HCT116 (cell line): ENCODE results near the gene FMN2. TPM values are rescaled to one million over a fixed set of nuclear protein-coding genes. Genes with fewer than 3 reads are reported as not detected.

ENCODE experiments used
- ATAC-seq: fragments of 200-7000 bp; cut with Tn5 transposase; 2 replicates; pipeline ENCODE4 v1.9.1; 2020; ENCODE audit warnings: mild to moderate bottlenecking, moderate library complexity
- BruUV-seq: library from RNA; stranded (reverse); fragments of 400-500 nt; replicated peaks from 2 replicates; lab custom pipeline; 2021; lab: Mats Ljungman, UMichigan
- CTCF ChIA-PET: fragments of 300-600 bp; sonication (Branson Sonifier 250); formaldehyde crosslinking; loops from one replicate; lab custom pipeline; 2021; ENCODE audit warnings: antibody characterized with exemption; lab: Charles Lee
- POLR2A ChIA-PET: fragments of 300-600, 350-600 bp; sonication (Branson Sonifier 250); formaldehyde crosslinking; loops from one replicate; lab custom pipeline; 2021; ENCODE audit warnings: antibody characterized with exemption; lab: Charles Lee
- RAD21 ChIA-PET, 2 experiments: fragments of 300-600 bp; sonication (Branson Sonifier 250); formaldehyde crosslinking; loops; one replicate each; lab custom pipeline; 2023; ENCODE audit warnings: low total read pairs in 2 of 2; ENCODE audit not compliant: uncharacterized antibody in 2 of 2, unreplicated experiment in 2 of 2, low non-redundant PET in 1 of 2; lab: Charles Lee
- DNase-seq: peaks from one replicate; pipeline ENCODE4 v3.0.0-alpha.2; 2010; ENCODE audit warnings: low read depth, low spot score
- H2AFZ ChIP-seq: fragments of 200-600 bp; shearing (Covaris generic), sonication (generic); 2 replicates; pipeline ENCODE4 v1.6.1; 2017; ENCODE audit warnings: low read depth, mixed run types, mixed read lengths, antibody characterized with exemption, low read length; ENCODE audit not compliant: poor library complexity, severe bottlenecking
- H3K27ac ChIP-seq: 2 replicates; pipeline ENCODE4 v1.5.1; 2012; ENCODE audit warnings: low read depth, low read length
- H3K27me3 ChIP-seq: fragments of 200-600 bp; sonication (generic); 2 replicates; pipeline ENCODE4 v1.6.1; 2016; ENCODE audit warnings: mixed run types, low read length, mixed read lengths; ENCODE audit not compliant: insufficient read depth
- H3K36me3 ChIP-seq, 2 experiments: fragments of 200-500 bp in 1 of 2; fragments of 200-600 bp in 1 of 2; sonication (Bioruptor generic) in 1 of 2; sonication (generic) in 1 of 2; 2 replicates each; pipeline versions ENCODE4 v1.5.1 to v1.6.1; 2014 to 2016; ENCODE audit warnings: low read length in 2 of 2, inconsistent platforms in 1 of 2, mixed read lengths in 1 of 2, mixed run types in 1 of 2; ENCODE audit not compliant: insufficient read depth in 2 of 2, control insufficient read depth in 1 of 2
- H3K4me1 ChIP-seq, 2 experiments: fragments of 200-600 bp in 1 of 2; sonication (generic) in 1 of 2; 2 replicates each; pipeline versions ENCODE4 v1.5.1 to v1.6.1; 2012 to 2017; ENCODE audit warnings: low read length in 2 of 2, inconsistent platforms in 1 of 2, mild to moderate bottlenecking in 1 of 2, mixed read lengths in 1 of 2, mixed run types in 1 of 2, moderate library complexity in 1 of 2; ENCODE audit not compliant: insufficient read depth in 2 of 2, control insufficient read depth in 1 of 2
- H3K4me2 ChIP-seq: fragments of 200-600 bp; sonication (generic); 2 replicates; pipeline ENCODE4 v1.6.1; 2017; ENCODE audit warnings: mixed run types, low read length, mixed read lengths
- H3K4me3 ChIP-seq, 2 experiments: fragments of 200-600 bp in 1 of 2; sonication (generic) in 1 of 2; replicated peaks in 1 of 2; 2 replicates each; pipeline ENCODE4 v1.5.1; 2011 to 2016; ENCODE audit warnings: low read length in 2 of 2, control low read depth in 1 of 2, low read depth in 1 of 2, mild to moderate bottlenecking in 1 of 2, mixed read lengths in 1 of 2, mixed run types in 1 of 2
- H3K79me2 ChIP-seq: fragments of 200-600 bp; sonication (generic); 2 replicates; pipeline ENCODE4 v1.6.1; 2017; ENCODE audit warnings: mild to moderate bottlenecking, mixed run types, low read length, moderate library complexity, mixed read lengths; ENCODE audit not compliant: insufficient read depth
- H3K9ac ChIP-seq: fragments of 200-600 bp; sonication (generic); 2 replicates; pipeline ENCODE4 v1.6.1; 2016; ENCODE audit warnings: low read length, mixed read lengths
- H3K9me2 ChIP-seq: fragments of 200-600 bp; sonication (generic), shearing (Covaris generic); 2 replicates; pipeline ENCODE4 v1.6.1; 2017; ENCODE audit warnings: mixed run types, mild to moderate bottlenecking, moderate library complexity; ENCODE audit not compliant: insufficient read depth
- H3K9me3 ChIP-seq, 2 experiments: fragments of 200-500 bp in 1 of 2; fragments of 200-600 bp in 1 of 2; sonication (Bioruptor generic) in 1 of 2; sonication (generic) in 1 of 2; 2 replicates each; pipeline ENCODE4 v1.6.1; 2014 to 2017; ENCODE audit warnings: low read length in 2 of 2, mixed read lengths in 2 of 2, inconsistent platforms in 1 of 2, low read depth in 1 of 2, mild to moderate bottlenecking in 1 of 2, mixed run types in 1 of 2, moderate library complexity in 1 of 2; ENCODE audit not compliant: control insufficient read depth in 1 of 2, insufficient read depth in 1 of 2
- H4K20me1 ChIP-seq: fragments of 200-600 bp; sonication (generic), shearing (Covaris generic); 2 replicates; pipeline ENCODE4 v1.6.1; 2017; ENCODE audit warnings: mixed run types, mild to moderate bottlenecking, moderate library complexity; ENCODE audit not compliant: insufficient read depth
- ATF3 ChIP-seq: IDR thresholded peaks from 2 replicates; pipeline ENCODE4 v1.6.1; 2012
- EZH2 ChIP-seq: fragments of 200-600 bp; sonication (generic); IDR thresholded peaks from 2 replicates; pipeline ENCODE4 v1.6.1; 2017; ENCODE audit warnings: antibody characterized with exemption, mixed run types
- FOSL1 ChIP-seq: IDR thresholded peaks from 2 replicates; pipeline ENCODE4 v1.6.1; 2012; ENCODE audit warnings: low read depth
- POLR2AphosphoS5 ChIP-seq: IDR thresholded peaks from 2 replicates; pipeline ENCODE4 v1.6.1; 2011; ENCODE audit warnings: mild to moderate bottlenecking, low read depth, low read length, moderate library complexity
- REST ChIP-seq: IDR thresholded peaks from 2 replicates; pipeline ENCODE4 v1.6.1; 2012; ENCODE audit warnings: low read depth
- ZNF274 ChIP-seq: fragments of 200-500 bp; sonication (Bioruptor generic); IDR thresholded peaks from 2 replicates; pipeline ENCODE4 v1.6.1; 2014; ENCODE audit warnings: mild to moderate bottlenecking, low read depth, low read length, inconsistent platforms
- intact Hi-C: fragments of 100-400 bp; cut with micrococcal nuclease; formaldehyde crosslinking; loops from 2 replicates; pipeline ENCODE4 v1.10.0; 2022
- total RNA-seq: library from RNA; stranded (reverse); gene quantifications from one replicate; pipeline ENCODE4 v1.2.1, GENCODE V29; 2021; ENCODE audit not compliant: unreplicated experiment

FMN2 gene
- total RNA-seq, 1 experiment from 2014 or later: not detected

- Histone ChIP-seq H3K4me2 (no peak overlapping the region), H3K9me2 (no peaks in the 10 kb centered on the region)
- CTCF ChIA-PET: no interaction called here
- no peak for TF ChIP-seq REST
- TF ChIP-seq ZNF274: no peak
- no peak for TF ChIP-seq FOSL1
- TF ChIP-seq, all 23 proteins: peak for 0
- H3K9me3 ChIP-seq: peaks cover 4 to 20% of the 10 kb centered on the region in 2 experiments; a peak in 2 of 4 replicates
- intact Hi-C loops: no loop called here
- no peak for DNase-seq
- no peaks in the 10 kb centered on the region for H3K27me3 ChIP-seq
- no peak overlapping the region for H3K4me3 ChIP-seq
- H3K4me1 ChIP-seq: no peaks in the 10 kb centered on the region
- no peaks in the 10 kb centered on the region for H3K79me2 ChIP-seq
- ChIA-PET POLR2A (no interaction called here), RAD21 (no interaction called here)
- no peaks in the 10 kb centered on the region for H4K20me1 ChIP-seq
- no peak for ATAC-seq
- no peak overlapping the region for H3K27ac ChIP-seq
- H2AFZ ChIP-seq: no peak overlapping the region
- H3K36me3 ChIP-seq: no peaks in the 10 kb centered on the region
- BruUV-seq: no TSS peak
- no peak overlapping the region for H3K9ac ChIP-seq
Measured at GRCh38 chr1:240417317-240417716, 325.6 kb downstream of the FMN2 start.

- H3K27ac ChIP-seq: no peak overlapping the region
- no peaks in the 10 kb centered on the region for H3K27me3 ChIP-seq
- POLR2A ChIA-PET: no interaction called here
- peaks cover 7 to 14% of the 10 kb centered on the region in 2 experiments; a peak in 2 of 4 replicates for H3K9me3 ChIP-seq
- intact Hi-C loops: no loop called here
- TF ChIP-seq EZH2: no peak
- TF ChIP-seq ATF3: no peak
- no peak for TF ChIP-seq FOSL1
- TF ChIP-seq POLR2AphosphoS5: no peak
- H3K4me1 ChIP-seq: no peaks in the 10 kb centered on the region
- no peaks in the 10 kb centered on the region for H3K9me2 ChIP-seq
- no peak overlapping the region for H3K4me3 ChIP-seq
- no peak for DNase-seq
- H3K36me3 ChIP-seq: no peaks in the 10 kb centered on the region
- no peak overlapping the region for H3K9ac ChIP-seq
- H3K4me2 ChIP-seq: no peak overlapping the region
- no peaks in the 10 kb centered on the region for H4K20me1 ChIP-seq
- no peaks in the 10 kb centered on the region for H3K79me2 ChIP-seq
- RAD21 ChIA-PET: no interaction called here
- no peak for ATAC-seq
- no TSS peak for BruUV-seq
- CTCF ChIA-PET: no interaction called here
- H2AFZ ChIP-seq: no peak overlapping the region
Measured at GRCh38 chr1:240420766-240421165, 329.1 kb downstream of the FMN2 start.
